HL-60 (cell line): ENCODE measurements around the gene MRPL2.

Experiments used
- DNase-seq, 2 experiments: peaks; one replicate each; pipeline ENCODE4 v3.0.0-alpha.2; 2010 to 2020; ENCODE audit warnings: low read depth in 1 of 2, low spot score in 1 of 2
- H3K27ac ChIP-seq: fragments of 250-450 bp; sonication (Bioruptor Pico); replicated peaks from 2 replicates; pipeline ENCODE4 v1.5.1; 2020; ENCODE audit warnings: mild to moderate bottlenecking, moderate library complexity
- H3K27me3 ChIP-seq: fragments of 250-450 bp; sonication (Bioruptor Pico); 2 replicates; pipeline ENCODE4 v1.5.1; 2021; ENCODE audit warnings: mild to moderate bottlenecking, moderate library complexity; ENCODE audit not compliant: insufficient read depth, poor library complexity, severe bottlenecking
- H3K4me3 ChIP-seq: replicated peaks from 2 replicates; pipeline ENCODE4 v1.5.1; 2011; ENCODE audit warnings: mild to moderate bottlenecking, control low read depth, low read length; ENCODE audit not compliant: insufficient read depth
- GABPA ChIP-seq: IDR thresholded peaks from 2 replicates; pipeline ENCODE4 v1.6.1; 2012; ENCODE audit warnings: low read depth
- POLR2AphosphoS5 ChIP-seq: IDR thresholded peaks from 2 replicates; pipeline ENCODE4 v1.6.1; 2012; ENCODE audit warnings: low read depth
- SPI1 ChIP-seq: IDR thresholded peaks from 2 replicates; pipeline ENCODE4 v1.6.1; 2012; ENCODE audit warnings: low read depth, mild to moderate bottlenecking, borderline replicate concordance
- TF ChIP-seq, protein P1 (sequence below): IDR thresholded peaks from one replicate; pipeline ENCODE4 v1.5.1; 2011; ENCODE audit warnings: low read length, control low read depth, inconsistent platforms; ENCODE audit not compliant: insufficient read depth
- TF ChIP-seq, protein P2 (sequence below): IDR thresholded peaks from 2 replicates; pipeline ENCODE4 v1.6.1; 2012; ENCODE audit warnings: low read depth; ENCODE audit not compliant: insufficient replicate concordance

Gene MRPL2

DNA sequence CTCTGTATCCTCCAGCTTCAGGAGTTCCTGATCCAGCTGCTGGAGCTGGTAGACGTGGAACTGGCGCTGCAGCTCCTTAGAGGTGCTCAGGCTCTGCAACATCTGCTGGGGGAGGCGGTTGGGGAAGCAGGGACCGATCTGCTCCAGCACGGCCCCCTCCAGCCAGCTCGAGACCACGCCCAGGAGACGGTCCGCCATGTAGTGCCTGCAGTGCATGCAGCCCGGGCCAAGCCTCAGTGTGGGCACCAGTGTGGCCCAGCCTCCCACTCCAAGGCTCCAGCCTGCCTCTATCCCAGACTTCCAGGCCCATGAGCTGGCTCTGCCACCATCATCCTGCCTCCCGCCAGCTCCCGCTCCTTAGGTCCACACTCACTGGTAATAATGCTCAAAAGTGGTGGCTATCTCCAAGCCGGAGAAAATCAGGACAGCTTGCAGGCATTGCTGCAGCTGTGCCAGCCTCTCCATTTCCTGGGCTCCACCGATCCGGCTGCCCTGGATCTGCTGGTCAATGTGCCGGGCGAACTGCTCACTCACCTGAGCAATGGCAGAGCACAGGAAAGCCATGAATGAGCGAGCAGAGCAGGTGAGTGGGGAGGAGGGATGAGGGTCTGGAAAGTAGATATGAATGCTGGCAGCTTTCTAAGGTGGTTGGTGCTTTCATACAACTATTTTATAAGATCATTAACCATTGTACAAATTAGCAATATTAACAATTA lies 18.5 kb downstream of the MRPL2 start:
- Histone ChIP-seq H3K27ac (no peak overlapping the region), H3K27me3 (no peaks in the 10 kb centered on the region), H3K4me3 (no peak overlapping the region)
- TF ChIP-seq GABPA = no peak
- TF ChIP-seq SPI1 = no peak
- TF ChIP-seq, protein P1, sequence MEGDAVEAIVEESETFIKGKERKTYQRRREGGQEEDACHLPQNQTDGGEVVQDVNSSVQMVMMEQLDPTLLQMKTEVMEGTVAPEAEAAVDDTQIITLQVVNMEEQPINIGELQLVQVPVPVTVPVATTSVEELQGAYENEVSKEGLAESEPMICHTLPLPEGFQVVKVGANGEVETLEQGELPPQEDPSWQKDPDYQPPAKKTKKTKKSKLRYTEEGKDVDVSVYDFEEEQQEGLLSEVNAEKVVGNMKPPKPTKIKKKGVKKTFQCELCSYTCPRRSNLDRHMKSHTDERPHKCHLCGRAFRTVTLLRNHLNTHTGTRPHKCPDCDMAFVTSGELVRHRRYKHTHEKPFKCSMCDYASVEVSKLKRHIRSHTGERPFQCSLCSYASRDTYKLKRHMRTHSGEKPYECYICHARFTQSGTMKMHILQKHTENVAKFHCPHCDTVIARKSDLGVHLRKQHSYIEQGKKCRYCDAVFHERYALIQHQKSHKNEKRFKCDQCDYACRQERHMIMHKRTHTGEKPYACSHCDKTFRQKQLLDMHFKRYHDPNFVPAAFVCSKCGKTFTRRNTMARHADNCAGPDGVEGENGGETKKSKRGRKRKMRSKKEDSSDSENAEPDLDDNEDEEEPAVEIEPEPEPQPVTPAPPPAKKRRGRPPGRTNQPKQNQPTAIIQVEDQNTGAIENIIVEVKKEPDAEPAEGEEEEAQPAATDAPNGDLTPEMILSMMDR = no peak
- TF ChIP-seq, protein P2, sequence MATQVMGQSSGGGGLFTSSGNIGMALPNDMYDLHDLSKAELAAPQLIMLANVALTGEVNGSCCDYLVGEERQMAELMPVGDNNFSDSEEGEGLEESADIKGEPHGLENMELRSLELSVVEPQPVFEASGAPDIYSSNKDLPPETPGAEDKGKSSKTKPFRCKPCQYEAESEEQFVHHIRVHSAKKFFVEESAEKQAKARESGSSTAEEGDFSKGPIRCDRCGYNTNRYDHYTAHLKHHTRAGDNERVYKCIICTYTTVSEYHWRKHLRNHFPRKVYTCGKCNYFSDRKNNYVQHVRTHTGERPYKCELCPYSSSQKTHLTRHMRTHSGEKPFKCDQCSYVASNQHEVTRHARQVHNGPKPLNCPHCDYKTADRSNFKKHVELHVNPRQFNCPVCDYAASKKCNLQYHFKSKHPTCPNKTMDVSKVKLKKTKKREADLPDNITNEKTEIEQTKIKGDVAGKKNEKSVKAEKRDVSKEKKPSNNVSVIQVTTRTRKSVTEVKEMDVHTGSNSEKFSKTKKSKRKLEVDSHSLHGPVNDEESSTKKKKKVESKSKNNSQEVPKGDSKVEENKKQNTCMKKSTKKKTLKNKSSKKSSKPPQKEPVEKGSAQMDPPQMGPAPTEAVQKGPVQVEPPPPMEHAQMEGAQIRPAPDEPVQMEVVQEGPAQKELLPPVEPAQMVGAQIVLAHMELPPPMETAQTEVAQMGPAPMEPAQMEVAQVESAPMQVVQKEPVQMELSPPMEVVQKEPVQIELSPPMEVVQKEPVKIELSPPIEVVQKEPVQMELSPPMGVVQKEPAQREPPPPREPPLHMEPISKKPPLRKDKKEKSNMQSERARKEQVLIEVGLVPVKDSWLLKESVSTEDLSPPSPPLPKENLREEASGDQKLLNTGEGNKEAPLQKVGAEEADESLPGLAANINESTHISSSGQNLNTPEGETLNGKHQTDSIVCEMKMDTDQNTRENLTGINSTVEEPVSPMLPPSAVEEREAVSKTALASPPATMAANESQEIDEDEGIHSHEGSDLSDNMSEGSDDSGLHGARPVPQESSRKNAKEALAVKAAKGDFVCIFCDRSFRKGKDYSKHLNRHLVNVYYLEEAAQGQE = no peak
- TF ChIP-seq POLR2AphosphoS5 = no peak
- no peak for DNase-seq

DNA sequence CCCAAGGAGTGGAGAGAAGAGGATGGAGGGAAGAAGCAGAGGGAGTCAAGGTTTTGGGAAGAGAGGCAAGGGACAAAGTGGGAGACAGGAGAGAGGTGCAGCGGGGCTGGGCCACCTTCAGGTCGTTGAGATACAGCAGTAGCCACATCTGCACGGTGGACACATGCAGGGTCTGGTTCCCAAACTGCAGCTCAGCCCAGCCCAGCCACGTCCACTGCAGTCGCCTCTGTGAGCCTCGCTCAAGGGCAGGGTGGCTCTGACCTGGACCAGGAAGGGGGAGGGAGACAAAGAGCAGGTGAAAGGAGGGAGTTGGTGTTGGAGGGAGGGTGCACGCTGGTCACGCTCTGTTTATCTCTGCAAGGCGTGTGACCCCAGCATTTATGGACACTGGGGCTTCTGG lies 20.5 kb downstream of the MRPL2 start:
- Histone ChIP-seq H3K27me3 (no peaks in the 10 kb centered on the region), H3K4me3 (no peak overlapping the region), H3K27ac (no peak overlapping the region)
- no peak for DNase-seq
- no peak for TF ChIP-seq POLR2AphosphoS5
- TF ChIP-seq, protein P1 = no peak
- TF ChIP-seq GABPA = no peak
- TF ChIP-seq SPI1 = no peak
- TF ChIP-seq, protein P2 = no peak

DNA sequence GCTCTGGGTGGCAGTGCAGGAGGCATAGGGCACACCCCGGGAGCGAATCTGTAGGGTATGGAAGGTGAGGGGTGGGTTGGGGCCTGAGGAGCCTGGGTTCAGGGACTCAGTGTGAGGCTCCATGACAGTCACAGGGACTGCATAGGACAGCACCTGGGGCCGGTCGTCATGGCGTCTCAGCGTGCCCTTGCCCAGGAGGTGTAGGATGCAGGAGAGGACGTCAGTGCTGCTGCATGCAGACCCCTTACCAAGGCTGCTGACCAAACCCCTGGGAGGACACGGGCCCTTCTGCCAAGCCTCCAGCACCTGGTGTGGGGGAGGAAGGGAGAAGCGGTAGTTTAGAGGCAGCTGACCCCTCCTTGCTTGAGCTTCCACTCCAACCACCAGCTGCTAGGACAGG lies 21.5 kb downstream of the MRPL2 start:
- DNase-seq = no peak
- no peak overlapping the region for H3K4me3 ChIP-seq
- H3K27ac ChIP-seq = no peak overlapping the region
- TF ChIP-seq, protein P2 = no peak
- TF ChIP-seq, protein P1 = no peak
- TF ChIP-seq GABPA = no peak
- no peak for TF ChIP-seq POLR2AphosphoS5
- no peak for TF ChIP-seq SPI1
- no peaks in the 10 kb centered on the region for H3K27me3 ChIP-seq
